H4 (cell line): ENCODE measurements around the gene OGFR. TPM values are rescaled to one million over a fixed set of nuclear protein-coding genes. Genes with fewer than 3 reads are reported as not detected.

ENCODE experiments used
- DNase-seq: peaks from one replicate; pipeline ENCODE4 v3.0.0-alpha.2; 2015; ENCODE audit warnings: low spot score
- total RNA-seq: library from RNA; depleted of rRNA; stranded (reverse); fragments of >200 nt; shearing (Covaris generic); gene quantifications from 2 replicates; pipeline ENCODE4 v1.2.3, GENCODE V29; 2014

The OGFR gene
- total RNA-seq, 1 experiment from 2014 or later, result 30.9 TPM

DNA sequence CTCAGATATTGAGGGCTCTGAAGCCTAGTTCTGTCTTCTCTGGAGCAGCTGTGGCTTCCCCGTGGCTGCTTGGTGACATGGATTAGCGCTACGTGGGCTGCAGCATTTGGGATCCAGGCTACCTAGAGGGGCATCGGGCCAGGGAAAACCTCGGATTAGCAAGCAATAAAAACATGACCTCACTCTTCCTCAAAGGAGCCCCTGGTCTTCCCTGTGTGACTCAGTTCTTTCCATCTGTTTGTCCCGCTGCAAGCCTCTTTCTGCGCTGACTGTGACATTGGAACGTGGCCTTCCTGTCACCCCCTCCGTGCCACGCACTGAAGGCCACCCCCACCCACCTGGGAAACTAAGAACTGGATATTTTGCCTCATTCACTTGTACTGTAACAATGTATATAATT is 4.8 kb upstream of the OGFR start:
- no peak for DNase-seq

DNA sequence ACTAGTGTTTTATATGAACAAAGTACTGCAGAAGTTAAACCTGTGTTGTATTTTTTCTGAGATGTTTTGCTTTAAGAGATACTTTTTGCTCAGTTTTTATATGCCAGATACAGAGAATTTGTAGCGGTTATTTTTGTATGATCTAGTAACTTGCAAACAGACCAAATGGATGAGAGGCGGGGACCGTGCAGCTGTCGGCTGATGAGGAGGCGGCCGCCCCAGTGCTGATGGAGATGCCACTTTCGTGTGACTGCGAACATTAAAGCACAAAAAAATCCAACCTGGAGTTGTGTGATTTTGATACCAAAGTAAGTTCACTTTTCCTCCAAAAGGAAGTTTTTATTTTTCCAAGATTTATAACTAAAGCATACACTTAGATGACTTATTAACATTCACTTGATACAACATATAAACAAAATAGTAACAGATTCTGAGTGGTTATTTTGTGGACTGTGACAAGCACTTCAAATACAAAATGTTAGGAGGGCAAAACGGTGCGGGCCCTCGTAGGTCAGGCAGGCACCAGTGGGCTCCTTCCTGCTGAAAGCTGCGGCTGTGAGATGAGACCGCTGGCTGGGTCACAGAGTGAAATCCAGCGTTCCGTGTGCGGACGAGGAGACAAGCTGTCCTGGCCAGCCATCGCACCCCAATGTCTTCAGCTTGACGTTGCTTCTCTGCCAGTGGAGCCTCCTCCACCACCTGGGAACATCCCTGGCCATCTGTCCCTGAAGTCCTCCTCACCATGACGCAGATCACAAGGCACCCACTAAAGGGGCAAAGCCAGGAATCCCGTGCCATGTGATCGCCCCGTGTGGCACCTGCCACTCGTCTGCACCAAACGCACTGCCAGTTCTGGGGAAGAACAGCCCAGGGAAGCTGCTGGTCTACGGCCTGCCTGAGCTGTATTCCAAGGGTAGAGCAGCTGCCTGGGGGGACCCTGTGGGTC is 4.0 kb upstream of the OGFR start:
- no peak for DNase-seq

DNA sequence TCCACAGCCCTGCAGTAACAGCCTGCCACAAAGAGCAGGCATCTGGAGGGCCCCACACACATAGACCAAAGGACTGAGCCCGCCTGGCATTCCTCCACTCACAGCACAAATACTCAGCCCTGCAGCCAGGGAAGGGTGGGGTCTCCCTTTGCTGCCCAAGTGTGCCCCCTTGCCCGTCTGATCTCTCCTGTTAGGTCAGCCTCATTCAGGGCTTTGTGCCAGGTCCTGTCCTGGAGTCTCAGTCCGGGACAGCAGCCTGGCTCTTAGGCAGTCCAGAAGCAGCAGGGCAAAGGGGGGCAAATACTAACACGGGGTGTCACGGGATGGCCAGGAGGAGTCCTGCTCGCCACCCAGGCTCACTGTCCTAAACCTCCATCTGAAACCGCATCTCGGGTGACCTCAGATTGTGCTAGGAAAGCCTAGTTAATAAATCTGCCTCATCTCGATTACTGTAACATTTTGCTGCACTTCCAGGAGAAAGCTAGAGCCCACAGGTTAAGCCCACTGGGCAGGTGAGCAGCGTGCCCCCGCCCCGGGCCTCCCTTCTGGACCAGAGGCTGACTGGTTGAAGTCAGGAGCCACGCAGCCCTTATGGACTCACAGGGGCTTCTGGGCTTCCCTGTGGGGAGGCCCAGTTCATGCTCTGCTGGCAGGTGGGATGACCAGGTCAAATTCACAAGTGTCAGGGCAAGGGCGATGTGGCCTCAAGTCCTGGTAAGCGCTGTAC is 3.2 kb upstream of the OGFR start:
- no peak for DNase-seq

DNA sequence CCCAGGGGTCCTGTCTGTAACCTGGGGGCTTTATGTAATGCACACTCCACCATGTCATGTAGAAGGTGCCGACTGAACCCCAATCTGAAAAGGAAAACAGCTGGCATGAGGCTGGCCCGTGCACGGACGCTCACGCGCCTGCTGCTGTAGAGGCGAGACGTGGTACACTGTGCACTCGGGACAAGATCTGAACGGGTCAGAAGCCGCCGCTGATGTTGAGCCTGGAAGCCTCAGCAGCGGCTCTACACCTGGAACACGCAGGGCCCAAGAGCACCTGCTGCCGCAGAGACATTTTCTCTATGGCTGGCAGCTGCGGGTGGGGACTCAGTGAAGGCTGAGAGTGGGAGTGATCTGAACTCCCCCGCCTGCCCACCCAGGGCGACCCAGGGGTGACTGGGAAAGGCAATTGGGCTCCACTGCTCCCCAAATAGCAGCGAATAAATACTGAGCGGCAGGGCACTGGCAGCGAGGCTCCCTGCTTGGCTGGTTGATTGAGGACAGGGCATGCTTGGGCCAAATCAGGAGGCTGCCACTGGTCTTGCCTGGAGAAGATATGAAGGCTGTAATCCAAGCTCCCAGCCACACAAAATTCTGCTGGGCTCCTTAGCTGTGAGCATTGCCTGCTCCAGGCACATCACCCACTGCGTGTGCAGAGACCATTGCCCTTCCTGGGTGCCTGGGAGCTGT is 2.5 kb upstream of the OGFR start:
- no peak for DNase-seq

DNA sequence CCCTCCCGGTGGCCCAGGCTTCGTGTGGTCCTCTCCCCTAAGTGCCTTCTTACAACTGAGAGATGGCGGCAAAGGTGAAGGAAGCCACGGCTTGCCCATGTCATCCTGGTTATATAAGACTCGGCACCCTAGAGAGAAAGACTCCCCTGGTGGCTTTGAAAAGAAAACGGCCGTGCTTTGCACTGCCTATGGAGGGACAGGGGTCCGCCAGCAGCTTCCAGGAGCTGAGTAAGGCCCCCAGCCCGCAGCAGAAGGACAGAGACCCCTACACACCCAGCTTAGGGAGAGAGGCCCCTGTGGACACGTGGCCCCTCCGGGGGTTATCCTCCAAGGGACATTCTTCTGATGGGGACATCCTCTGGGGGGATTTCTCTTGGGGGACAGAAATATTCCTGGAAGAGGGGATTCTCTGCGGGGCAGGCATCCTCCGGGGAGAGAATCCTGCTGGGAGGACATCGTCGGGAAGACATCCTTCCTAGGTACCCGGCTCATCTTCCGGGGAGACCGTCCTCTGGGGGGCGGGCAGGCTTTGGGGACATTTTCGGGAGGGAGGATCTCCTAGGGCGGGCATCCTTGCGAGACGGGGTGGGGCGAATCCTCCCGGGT is 511 bp upstream of the OGFR start:
- no peak for DNase-seq

DNA sequence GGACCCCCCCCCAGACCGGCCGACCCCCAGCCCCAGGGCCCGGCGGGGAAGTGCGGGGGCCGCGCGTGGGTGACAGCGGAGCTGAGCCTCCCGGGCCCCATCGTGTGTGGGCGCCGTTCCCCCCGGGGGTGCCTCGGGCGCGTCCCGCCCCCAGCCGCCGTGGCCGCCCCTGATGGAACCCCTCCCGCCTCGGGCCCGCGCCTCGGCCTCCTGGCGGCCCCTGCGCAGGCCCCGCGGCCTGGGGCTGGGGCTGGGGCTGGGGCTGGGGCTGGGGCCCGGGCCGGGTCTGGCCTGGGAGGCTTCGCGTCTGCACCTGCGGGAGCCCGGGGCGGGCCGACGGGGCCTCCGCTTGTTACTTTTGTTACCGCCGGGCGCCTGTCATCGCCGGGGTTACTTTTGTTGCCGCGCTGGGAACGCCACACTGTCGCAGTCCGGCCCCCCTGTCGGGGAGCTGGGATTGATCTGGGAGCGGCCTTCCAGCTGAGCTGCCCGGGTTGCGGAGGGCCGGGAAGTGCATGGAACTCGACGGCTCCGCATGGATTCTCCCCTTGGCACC is 598 bp downstream of the OGFR start:
- DNase-seq, result no peak

DNA sequence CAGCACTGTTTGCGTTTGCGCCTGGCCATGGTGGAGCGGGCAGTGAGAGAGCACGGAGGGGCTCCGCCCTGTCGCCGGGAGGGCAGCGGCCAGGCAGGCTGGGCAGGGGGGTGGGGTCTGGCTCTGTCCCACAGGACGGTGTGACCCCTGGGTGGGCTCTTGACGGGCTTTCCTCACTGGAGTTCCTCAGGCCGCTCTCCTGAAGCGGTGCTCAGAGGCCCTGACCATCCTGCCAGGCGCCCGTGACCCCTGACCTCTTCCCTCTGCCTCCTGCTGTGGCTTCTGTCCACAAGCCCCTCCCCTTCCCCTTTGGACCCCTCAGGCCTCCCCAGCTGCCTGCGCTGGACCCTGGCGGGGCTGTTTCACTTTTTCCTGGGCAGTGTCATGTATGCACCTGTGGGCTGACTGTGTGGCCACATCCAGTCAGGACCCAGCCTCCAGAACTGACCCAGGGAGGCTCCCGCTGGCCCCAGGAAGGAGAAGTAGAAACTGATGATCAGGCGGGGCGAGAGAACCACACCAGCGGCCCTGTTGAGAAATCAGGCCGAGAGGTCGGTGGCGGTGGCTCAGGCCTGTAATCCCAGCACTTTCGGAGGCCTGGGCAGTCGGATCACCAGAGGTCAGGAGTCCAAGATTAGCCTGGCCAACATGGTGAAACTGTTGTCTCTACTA is 1.2 kb downstream of the OGFR start:
- no peak for DNase-seq

DNA sequence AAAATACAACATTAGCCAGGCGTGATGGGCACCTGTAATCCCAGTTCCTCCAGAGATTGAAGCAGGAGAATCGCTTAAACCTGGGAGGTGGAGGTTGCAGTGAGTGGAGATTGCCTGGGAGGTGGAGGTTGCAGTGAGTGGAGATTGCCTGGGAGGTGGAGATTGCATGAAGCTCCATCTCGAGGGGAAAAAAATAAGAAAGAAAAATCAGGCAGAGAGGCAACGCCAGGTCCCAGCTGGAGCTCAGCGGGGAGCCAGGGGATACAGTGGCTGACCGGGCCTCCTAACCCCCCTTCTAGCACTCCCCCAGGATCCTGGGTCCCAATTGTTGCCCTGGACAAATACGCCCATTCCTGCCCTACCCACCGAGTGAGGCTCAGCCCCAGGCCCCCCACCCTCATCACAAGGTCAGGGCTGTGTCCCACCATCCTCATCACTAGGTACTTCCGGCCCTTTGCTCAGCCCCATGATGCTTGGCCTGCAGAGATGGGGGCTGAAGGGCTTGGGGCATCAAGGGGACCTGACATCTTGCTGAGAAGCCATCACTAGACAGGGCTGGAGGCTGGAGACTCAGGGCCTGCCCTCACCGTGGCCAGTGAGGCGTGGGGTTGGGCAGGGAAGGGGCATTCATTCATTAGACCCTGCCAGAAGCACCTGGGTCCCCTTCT is 1.9 kb downstream of the OGFR start:
- DNase-seq, result no peak

DNA sequence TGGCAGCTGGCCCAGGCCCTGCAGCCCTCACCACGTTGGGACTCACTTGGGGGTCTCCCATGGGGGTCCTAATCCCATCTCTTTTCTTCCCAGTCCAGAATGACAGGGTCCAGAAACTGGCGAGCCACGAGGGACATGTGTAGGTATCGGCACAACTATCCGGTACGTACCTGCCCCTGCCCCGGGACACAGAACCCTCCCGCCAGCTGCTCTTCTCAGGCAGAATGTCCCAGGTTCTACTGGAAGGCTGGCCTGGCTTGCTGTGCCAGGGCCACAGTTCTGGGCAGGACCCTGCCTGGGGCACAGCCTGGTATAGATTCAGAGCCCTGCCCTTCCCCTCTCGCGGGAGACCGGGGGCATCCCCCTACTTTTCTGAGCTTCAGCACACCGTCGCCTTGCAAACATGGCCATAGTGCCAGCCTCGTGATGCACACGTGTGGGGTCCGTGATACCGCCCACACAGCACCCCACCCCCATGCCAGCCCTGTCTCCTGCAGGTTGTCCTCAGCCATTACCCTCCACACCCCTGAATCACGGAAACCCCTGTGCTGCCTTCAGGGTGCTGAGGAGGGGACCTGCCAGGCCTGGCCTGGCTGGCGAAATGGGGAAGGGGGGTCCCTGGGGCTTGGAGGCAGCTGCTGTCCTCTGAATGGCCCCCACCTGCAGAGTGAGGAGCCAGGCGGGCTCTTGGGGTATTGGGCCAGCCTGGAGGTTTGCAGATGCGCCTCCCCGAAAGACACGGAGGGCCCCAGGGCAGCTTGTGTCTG is 3.0 kb downstream of the OGFR start:
- no peak for DNase-seq

DNA sequence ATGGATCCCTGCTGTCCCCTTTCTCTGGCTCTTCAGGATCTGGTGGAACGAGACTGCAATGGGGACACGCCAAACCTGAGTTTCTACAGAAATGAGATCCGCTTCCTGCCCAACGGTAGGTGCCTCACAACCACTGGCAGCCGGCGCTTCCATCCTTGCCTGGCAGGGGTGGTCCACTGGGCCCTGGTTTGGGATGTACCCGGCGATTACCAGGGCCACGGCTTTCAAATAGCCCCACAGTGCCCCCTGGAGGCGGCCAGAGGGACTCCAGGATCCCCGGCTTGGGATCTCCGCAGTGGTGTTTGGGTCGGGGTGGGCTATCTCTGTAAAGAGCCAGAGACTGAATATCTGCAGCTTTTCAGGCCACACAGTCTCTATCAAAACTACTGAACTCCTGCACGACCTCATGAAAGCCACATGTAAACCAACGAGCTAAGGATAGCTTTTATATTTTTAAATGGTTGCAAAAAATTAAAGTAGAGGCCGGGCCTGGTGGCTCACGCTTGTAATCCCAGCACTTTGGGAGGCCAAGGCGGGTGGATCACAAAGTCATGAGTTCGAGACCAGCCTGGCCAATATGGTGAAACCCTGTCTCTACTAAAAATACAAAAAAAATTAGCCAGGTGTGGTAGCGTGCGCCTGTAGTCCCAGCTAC is 3.7 kb downstream of the OGFR start:
- DNase-seq, result no peak

DNA sequence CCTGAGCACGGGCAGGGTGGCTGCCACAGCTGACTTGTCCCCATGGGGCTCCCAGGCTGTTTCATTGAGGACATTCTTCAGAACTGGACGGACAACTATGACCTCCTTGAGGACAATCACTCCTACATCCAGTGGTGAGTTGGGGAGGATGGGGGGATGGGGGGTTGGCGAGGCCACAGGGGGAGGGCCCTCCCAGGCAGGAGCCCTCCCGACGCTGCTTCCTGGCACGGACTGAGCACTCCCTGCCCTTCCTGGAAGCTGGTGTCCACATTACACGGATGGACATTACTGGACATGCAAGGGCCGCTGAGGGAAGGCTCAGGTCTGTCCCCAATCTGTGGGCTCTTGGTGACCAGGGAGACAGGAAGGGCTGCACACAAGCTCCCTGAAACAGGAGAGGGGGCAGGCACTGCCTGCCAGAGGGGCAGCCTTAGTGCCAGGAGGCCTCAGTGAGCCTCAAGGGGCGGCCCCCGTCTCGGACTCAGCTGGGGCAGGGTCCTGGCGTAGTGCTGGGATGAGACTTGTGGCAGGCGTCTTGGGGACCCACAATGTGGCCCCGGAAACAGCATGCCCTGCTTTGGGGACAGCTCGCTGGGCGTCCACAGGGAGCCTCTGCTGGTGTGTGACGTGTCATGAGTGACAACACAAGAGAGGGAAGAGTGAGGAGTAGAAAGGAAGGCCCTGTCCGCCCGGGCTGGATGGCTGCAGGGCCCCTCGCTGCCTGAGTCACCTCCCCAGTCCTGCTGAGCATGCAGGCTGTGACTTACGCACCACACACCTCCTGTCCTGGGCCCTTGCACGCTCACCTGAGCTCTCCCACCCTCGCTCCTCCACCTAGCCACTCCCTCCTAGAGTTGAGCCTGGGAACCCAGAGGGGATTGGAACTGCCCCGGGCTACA is 5.1 kb downstream of the OGFR start:
- DNase-seq, result no peak

DNA sequence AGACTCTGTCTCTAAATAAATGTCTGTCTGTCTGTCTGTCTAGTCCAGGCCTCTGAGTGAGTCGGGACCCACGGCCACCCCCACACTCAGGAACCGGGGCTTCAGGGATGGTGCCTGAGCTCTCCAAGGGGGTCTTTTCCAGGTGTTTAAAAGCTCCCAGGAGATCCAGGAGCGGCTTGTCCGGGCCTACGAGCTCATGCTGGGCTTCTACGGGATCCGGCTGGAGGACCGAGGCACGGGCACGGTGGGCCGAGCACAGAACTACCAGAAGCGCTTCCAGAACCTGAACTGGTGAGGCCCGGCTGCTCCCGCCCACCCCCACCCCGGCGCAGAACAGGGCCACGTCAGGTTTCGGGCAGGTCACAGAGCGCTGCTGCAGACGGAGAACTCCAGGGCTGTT is 6.7 kb downstream of the OGFR start:
- no peak for DNase-seq

DNA sequence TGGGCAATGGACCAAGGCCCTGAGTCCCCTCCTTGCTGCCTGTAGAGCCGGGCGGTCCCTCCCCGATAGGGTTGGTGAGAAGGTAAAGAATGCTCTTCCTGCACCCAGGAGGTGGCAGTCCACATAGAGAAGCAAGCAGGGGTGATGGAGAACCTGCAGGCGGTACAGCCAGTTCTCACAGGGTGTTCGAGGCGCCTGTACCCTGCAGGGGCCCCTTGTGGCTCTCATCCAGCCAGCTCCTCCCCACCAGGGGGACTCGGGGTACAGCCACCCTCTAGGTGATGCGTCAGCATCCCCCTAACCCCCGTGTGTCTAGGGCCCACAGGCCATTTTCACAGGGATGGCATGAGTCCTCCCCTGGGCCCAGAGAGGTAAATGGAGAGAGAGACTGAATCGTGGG is 7.1 kb downstream of the OGFR start:
- DNase-seq, result no peak

DNA sequence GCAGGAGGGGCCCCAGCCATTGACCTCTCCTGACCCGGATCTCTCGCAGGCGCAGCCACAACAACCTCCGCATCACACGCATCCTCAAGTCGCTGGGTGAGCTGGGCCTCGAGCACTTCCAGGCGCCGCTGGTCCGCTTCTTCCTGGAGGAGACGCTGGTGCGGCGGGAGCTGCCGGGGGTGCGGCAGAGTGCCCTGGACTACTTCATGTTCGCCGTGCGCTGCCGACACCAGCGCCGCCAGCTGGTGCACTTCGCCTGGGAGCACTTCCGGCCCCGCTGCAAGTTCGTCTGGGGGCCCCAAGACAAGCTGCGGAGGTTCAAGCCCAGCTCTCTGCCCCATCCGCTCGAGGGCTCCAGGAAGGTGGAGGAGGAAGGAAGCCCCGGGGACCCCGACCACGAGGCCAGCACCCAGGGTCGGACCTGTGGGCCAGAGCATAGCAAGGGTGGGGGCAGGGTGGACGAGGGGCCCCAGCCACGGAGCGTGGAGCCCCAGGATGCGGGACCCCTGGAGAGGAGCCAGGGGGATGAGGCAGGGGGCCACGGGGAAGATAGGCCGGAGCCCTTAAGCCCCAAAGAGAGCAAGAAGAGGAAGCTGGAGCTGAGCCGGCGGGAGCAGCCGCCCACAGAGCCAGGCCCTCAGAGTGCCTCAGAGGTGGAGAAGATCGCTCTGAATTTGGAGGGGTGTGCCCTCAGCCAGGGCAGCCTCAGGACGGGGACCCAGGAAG is 7.7 kb downstream of the OGFR start:
- DNase-seq, result no peak

DNA sequence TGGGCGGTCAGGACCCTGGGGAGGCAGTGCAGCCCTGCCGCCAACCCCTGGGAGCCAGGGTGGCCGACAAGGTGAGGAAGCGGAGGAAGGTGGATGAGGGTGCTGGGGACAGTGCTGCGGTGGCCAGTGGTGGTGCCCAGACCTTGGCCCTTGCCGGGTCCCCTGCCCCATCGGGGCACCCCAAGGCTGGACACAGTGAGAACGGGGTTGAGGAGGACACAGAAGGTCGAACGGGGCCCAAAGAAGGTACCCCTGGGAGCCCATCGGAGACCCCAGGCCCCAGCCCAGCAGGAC is 8.2 kb downstream of the OGFR start:
- DNase-seq, result no peak

DNA sequence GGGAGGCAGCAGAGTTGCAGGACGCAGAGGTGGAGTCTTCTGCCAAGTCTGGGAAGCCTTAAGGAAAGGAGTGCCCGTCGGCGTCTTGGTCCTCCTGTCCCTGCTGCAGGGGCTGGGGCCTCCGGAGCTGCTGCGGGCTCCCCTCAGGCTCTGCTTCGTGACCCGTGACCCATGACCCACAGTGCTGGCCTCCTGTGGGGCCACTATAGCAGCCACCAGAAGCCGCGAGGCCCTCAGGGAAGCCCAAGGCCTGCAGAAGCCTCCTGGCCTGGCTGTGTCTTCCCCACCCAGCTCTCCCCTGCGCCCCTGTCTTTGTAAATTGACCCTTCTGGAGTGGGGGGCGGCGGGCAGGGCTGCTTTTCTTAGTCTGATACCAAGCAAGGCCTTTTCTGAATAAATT is 9.0 kb downstream of the OGFR start:
- DNase-seq, result no peak

DNA sequence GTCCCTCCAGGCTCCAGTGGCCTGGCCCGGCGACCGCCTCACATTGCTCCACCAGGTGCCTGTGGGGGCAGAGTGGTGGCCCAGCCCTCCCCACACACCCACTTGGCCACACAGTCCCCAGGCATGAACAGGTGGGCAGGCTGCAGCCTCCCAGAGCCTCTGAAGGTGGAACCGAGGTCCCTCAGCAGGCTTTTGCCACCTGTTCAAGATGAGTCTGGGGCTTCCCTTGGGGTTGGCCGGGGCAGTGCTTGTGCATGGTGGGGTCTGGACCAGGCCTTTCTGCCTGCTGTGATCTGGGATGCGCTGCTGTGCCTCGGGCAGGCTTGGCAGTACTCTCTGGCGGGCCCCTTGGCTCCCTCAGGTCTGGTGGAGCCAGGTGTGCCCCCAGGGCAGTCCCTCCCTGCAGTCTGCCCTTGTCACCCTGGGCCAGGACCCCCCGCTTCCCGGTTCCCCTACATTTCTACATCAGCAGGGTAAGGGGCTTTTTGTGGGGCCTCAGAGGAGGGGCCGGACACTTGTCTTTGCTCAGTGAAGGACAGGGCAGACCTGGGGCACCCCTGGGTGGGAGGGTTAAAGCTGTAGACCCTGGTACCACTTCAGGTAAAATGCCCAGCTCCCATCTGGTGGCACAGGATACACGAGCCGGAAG is 9.5 kb downstream of the OGFR start:
- no peak for DNase-seq
